IMR-90 (cell line): ENCODE data around the gene CNKSR3. TPM values are rescaled to one million over a fixed set of nuclear protein-coding genes. Genes with fewer than 3 reads are reported as not detected.

Experiments
- ATAC-seq: fragments of 200-7000 bp; cut with Tn5 transposase; 2 replicates; pipeline ENCODE4 v1.9.1; 2020; ENCODE audit warnings: low read depth, mild to moderate bottlenecking, moderate library complexity
- BruUV-seq: library from RNA; stranded (reverse); fragments of 400-500 nt; replicated peaks from 2 replicates; lab custom pipeline; 2021; lab: Mats Ljungman, UMichigan
- CTCF ChIA-PET: fragments of 300-600 bp; formaldehyde crosslinking; extraction: SDS; loops from one replicate; lab custom pipeline; 2021; ENCODE audit warnings: antibody characterized with exemption; lab: Yijun Ruan, JAX
- POLR2A ChIA-PET: fragments of 300-600 bp; sonication (Branson Sonifier 250); formaldehyde crosslinking; loops from one replicate; lab custom pipeline; 2022; ENCODE audit warnings: antibody characterized with exemption; ENCODE audit not compliant: unreplicated experiment; lab: Charles Lee
- DNase-seq: peaks from one replicate; pipeline ENCODE4 v3.0.0; 2013
- H2AFZ ChIP-seq: replicated peaks from 2 replicates; pipeline ENCODE3; 2013; ENCODE audit warnings: low read length, mild to moderate bottlenecking; ENCODE audit not compliant: poor library complexity
- H2AK5ac ChIP-seq: 2 replicates; pipeline ENCODE4 v1.6.1; 2013; ENCODE audit warnings: low read depth, low read length, inconsistent platforms
- H2AK9ac ChIP-seq: replicated peaks from 2 replicates; pipeline ENCODE3; 2013; ENCODE audit warnings: mild to moderate bottlenecking, low read depth, low read length, moderate library complexity; ENCODE audit not compliant: poor library complexity
- H2BK120ac ChIP-seq: 2 replicates; pipeline ENCODE4 v1.6.1; 2013; ENCODE audit warnings: low read depth, low read length, inconsistent platforms
- H2BK15ac ChIP-seq: 3 replicates; pipeline ENCODE4 v1.6.1; 2013; ENCODE audit warnings: low read depth, low read length, inconsistent platforms
- H2BK20ac ChIP-seq: 2 replicates; pipeline ENCODE4 v1.6.1; 2013; ENCODE audit warnings: low read depth, mild to moderate bottlenecking, inconsistent platforms, low read length, moderate library complexity
- H2BK5ac ChIP-seq: 2 replicates; pipeline ENCODE4 v1.6.1; 2013; ENCODE audit warnings: mild to moderate bottlenecking, low read depth, low read length, inconsistent platforms; ENCODE audit not compliant: poor library complexity, severe bottlenecking
- H3K14ac ChIP-seq: replicated peaks from 2 replicates; pipeline ENCODE4 v1.6.1; 2013; ENCODE audit warnings: low read depth, low read length, inconsistent platforms
- H3K18ac ChIP-seq: 2 replicates; pipeline ENCODE4 v1.6.1; 2013; ENCODE audit warnings: low read depth, low read length, control low read depth
- H3K23ac ChIP-seq: 2 replicates; pipeline ENCODE4 v1.6.1; 2013; ENCODE audit warnings: low read depth, low read length, inconsistent platforms
- H3K27ac ChIP-seq: 2 replicates; pipeline ENCODE4 v1.5.1; 2013; ENCODE audit warnings: mild to moderate bottlenecking, control low read depth, low read length; ENCODE audit not compliant: insufficient read depth
- H3K27me3 ChIP-seq: 2 replicates; pipeline ENCODE4 v1.6.1; 2013; ENCODE audit warnings: low read length; ENCODE audit not compliant: control insufficient read depth, insufficient read depth
- H3K36me3 ChIP-seq: 2 replicates; pipeline ENCODE4 v1.6.1; 2013; ENCODE audit warnings: low read length, mixed read lengths; ENCODE audit not compliant: control insufficient read depth, insufficient read depth
- H3K4ac ChIP-seq: 2 replicates; pipeline ENCODE4 v1.6.1; 2013; ENCODE audit warnings: low read depth, low read length, inconsistent platforms
- H3K4me1 ChIP-seq: 2 replicates; pipeline ENCODE4 v1.6.1; 2013; ENCODE audit warnings: low read length, mixed read lengths; ENCODE audit not compliant: control insufficient read depth, insufficient read depth
- H3K4me2 ChIP-seq: 2 replicates; pipeline ENCODE4 v1.6.1; 2013; ENCODE audit warnings: low read depth, mild to moderate bottlenecking, control low read depth, low read length, moderate library complexity
- H3K4me3 ChIP-seq: 2 replicates; pipeline ENCODE4 v1.5.1; 2013; ENCODE audit warnings: low read depth, mild to moderate bottlenecking, control low read depth, low read length, moderate library complexity; ENCODE audit not compliant: insufficient read depth
- H3K56ac ChIP-seq: 2 replicates; pipeline ENCODE4 v1.6.1; 2013; ENCODE audit warnings: low read length, inconsistent platforms; ENCODE audit not compliant: insufficient read depth; ENCODE audit errors: extremely low read depth
- H3K79me1 ChIP-seq, 2 experiments: 2 replicates each; pipeline ENCODE4 v1.6.1; 2013; ENCODE audit warnings: low read length in 2 of 2, inconsistent platforms in 1 of 2, low read depth in 1 of 2
- H3K9ac ChIP-seq: 2 replicates; pipeline ENCODE4 v1.6.1; 2013; ENCODE audit warnings: low read depth, low read length, control low read depth
- H3K9me1 ChIP-seq: 2 replicates; pipeline ENCODE4 v1.6.1; 2013; ENCODE audit warnings: low read length, inconsistent platforms; ENCODE audit not compliant: insufficient read depth
- H3K9me3 ChIP-seq: 2 replicates; pipeline ENCODE4 v1.6.1; 2013; ENCODE audit warnings: low read length; ENCODE audit not compliant: control insufficient read depth, insufficient read depth
- H4K20me1 ChIP-seq: 2 replicates; pipeline ENCODE4 v1.6.1; 2013; ENCODE audit warnings: low read length, inconsistent platforms; ENCODE audit not compliant: insufficient read depth
- H4K5ac ChIP-seq: 2 replicates; pipeline ENCODE4 v1.6.1; 2013; ENCODE audit warnings: mild to moderate bottlenecking, low read depth, low read length, control low read depth
- H4K8ac ChIP-seq, 2 experiments: 2 replicates each; pipeline ENCODE4 v1.6.1; 2013; ENCODE audit warnings: low read depth in 2 of 2, low read length in 2 of 2, control low read depth in 1 of 2, inconsistent platforms in 1 of 2
- H4K91ac ChIP-seq: 2 replicates; pipeline ENCODE4 v1.6.1; 2013; ENCODE audit warnings: low read depth, low read length, inconsistent platforms; ENCODE audit not compliant: insufficient read depth
- CEBPB ChIP-seq: IDR thresholded peaks from 2 replicates; pipeline ENCODE4 v1.6.1; 2012; ENCODE audit warnings: low read depth, low read length, improper control_type of control experiment
- CHD1 ChIP-seq: IDR thresholded peaks from 2 replicates; pipeline ENCODE4 v1.6.1; 2012; ENCODE audit warnings: low read depth, low read length, improper control_type of control experiment
- CTCF ChIP-seq: conservative IDR thresholded peaks from 2 replicates; pipeline ENCODE4 v1.5.1; 2012; ENCODE audit warnings: mild to moderate bottlenecking, low read depth, low read length, improper control_type of control experiment
- ELK1 ChIP-seq: fragments of 150-350 bp; IDR thresholded peaks from 2 replicates; pipeline ENCODE4 v1.6.1; 2016; ENCODE audit warnings: low read depth, mild to moderate bottlenecking, low read length, moderate library complexity, borderline replicate concordance
- MAFK ChIP-seq: IDR thresholded peaks from 2 replicates; pipeline ENCODE4 v1.6.1; 2012; ENCODE audit warnings: low read depth, low read length, improper control_type of control experiment
- MAZ ChIP-seq: IDR thresholded peaks from 2 replicates; pipeline ENCODE4 v1.6.1; 2012; ENCODE audit warnings: low read depth, mild to moderate bottlenecking, low read length, improper control_type of control experiment, moderate library complexity, borderline replicate concordance
- MXI1 ChIP-seq: IDR thresholded peaks from 2 replicates; pipeline ENCODE4 v1.6.1; 2012; ENCODE audit warnings: low read depth, mild to moderate bottlenecking, low read length, moderate library complexity, borderline replicate concordance
- NFE2L2 ChIP-seq: fragments of 150-350 bp; IDR thresholded peaks from 2 replicates; pipeline ENCODE4 v1.6.1; 2016; ENCODE audit warnings: low read depth, mild to moderate bottlenecking, low read length
- POLR2A ChIP-seq: IDR thresholded peaks from 2 replicates; pipeline ENCODE4 v1.6.1; 2012; ENCODE audit warnings: mild to moderate bottlenecking, low read depth, low read length
- RAD21 ChIP-seq: IDR thresholded peaks from 2 replicates; pipeline ENCODE4 v1.6.1; 2012; ENCODE audit warnings: low read length, improper control_type of control experiment
- RCOR1 ChIP-seq: IDR thresholded peaks from 2 replicates; pipeline ENCODE4 v1.6.1; 2012; ENCODE audit warnings: mild to moderate bottlenecking, low read length, improper control_type of control experiment; ENCODE audit not compliant: insufficient replicate concordance
- RFX5 ChIP-seq: IDR thresholded peaks from 2 replicates; pipeline ENCODE4 v1.8.0; 2012; ENCODE audit warnings: low read depth, mild to moderate bottlenecking, low read length, moderate library complexity
- SMC3 ChIP-seq: fragments of 150-350 bp; IDR thresholded peaks from 2 replicates; pipeline ENCODE4 v1.6.1; 2016; ENCODE audit warnings: low read depth, mild to moderate bottlenecking, antibody characterized with exemption, low read length, moderate library complexity
- WGBS, 2 experiments: methylation state at CpG; one replicate each; pipeline versions ENCODE4 v1.1.5 to v1.1.7; 2013; ENCODE audit warnings: missing lambda C conversion rate in 2 of 2; ENCODE audit not compliant: insufficient read length in 1 of 2; ENCODE audit errors: extremely low coverage in 2 of 2; 5-methylcytosine and 5-hydroxymethylcytosine counted together
- dilution Hi-C: fragments of 300-500 bp; cut with HindIII; formaldehyde crosslinking; loops from one replicate; pipeline ENCODE4 v1.14.3; 2018; ENCODE audit warnings: low sequenced_read_pairs; ENCODE audit not compliant: unreplicated experiment
- in situ Hi-C: fragments of 300-500 bp; cut with MboI; formaldehyde crosslinking; loops from 3 replicates; pipeline ENCODE4 v1.14.3; 2019; ENCODE audit warnings: low sequenced_read_pairs, inconsistent platforms, mixed read lengths
- intact Hi-C: fragments of 100-400 bp; cut with micrococcal nuclease; formaldehyde crosslinking; loops from 2 replicates; pipeline ENCODE4 v1.10.0; 2022
- polyA plus RNA-seq, 3 experiments: library from polyadenylated mRNA; depleted of rRNA; stranded (reverse); fragments of >200 nt; gene quantifications; 2 replicates each; pipeline ENCODE4 v1.2.3, GENCODE V29; 2012; ENCODE audit warnings: low replicate concordance in 1 of 3
- total RNA-seq: library from RNA; depleted of rRNA; stranded (reverse); fragments of >200 nt; gene quantifications from 2 replicates; pipeline ENCODE4 v1.2.3, GENCODE V29; 2012
- TF ChIP-seq, protein P1 (sequence below): fragments of 150-350 bp; IDR thresholded peaks from 2 replicates; pipeline ENCODE4 v1.6.1; 2017; ENCODE audit warnings: mild to moderate bottlenecking, antibody characterized with exemption, low read length, low read depth

CNKSR3 gene
- total and polyA plus RNA-seq, 2 of the 4 experiments (the other 2 are of a cell fraction), result 6.7 to 15.8 TPM

GRCh38 chr6:154500769-154501577 is 9.5 kb downstream of the CNKSR3 start:
- no peak overlapping the region for H2BK20ac ChIP-seq
- WGBS, 2 experiments, result 90% methylated on average over 6 of the region's 9 CpGs; no CpG with 5 or more reads in 1 of the 2 experiments
- H3K56ac ChIP-seq, result no peak overlapping the region
- peaks cover 7% of the 10 kb centered on the region; the same call in 1 of the 2 replicates for H3K9me1 ChIP-seq
- no peaks in the 10 kb centered on the region for H3K27me3 ChIP-seq
- H3K4ac ChIP-seq, result no peak overlapping the region
- H3K9ac ChIP-seq, result no peak overlapping the region
- no peak overlapping the region for H2AFZ ChIP-seq
- no peak overlapping the region for H3K4me3 ChIP-seq
- H4K91ac ChIP-seq, result no peak overlapping the region
- BruUV-seq, result no TSS peak
- H3K36me3 ChIP-seq, result 0 out of 2 replicates have a peak, but pooled peaks cover 1% of the 10 kb centered on the region
- dilution Hi-C loops, result no loop called here
- no peak overlapping the region for H4K8ac ChIP-seq
- no peak overlapping the region for H3K4me2 ChIP-seq
- CTCF ChIA-PET, result interaction anchor here (0.6 to 1.7 kb wide), 6 partner anchors 10 to 209 kb away, joined by 3 to 6 read pairs (median 4); partner anchors contain the start of gene CNKSR3
- no peak overlapping the region for H3K14ac ChIP-seq
- POLR2A ChIA-PET, result no interaction called here
- H2BK5ac ChIP-seq, result no peak overlapping the region
- H3K18ac ChIP-seq, result no peak overlapping the region
- DNase-seq, result no peak
- no peak overlapping the region; the same call in 1 of the 2 replicates for H2AK5ac ChIP-seq
- H4K20me1 ChIP-seq, result peaks cover 29% of the 10 kb centered on the region
- peaks cover 38 to 81% of the 10 kb centered on the region in 2 experiments for H3K79me1 ChIP-seq
- H2BK120ac ChIP-seq, result no peak overlapping the region
- no peak overlapping the region for H2BK15ac ChIP-seq
- intact Hi-C loops, result loop anchor here (10.0 kb wide), 1 partner anchor 304 kb away; no protein-coding TSS in a partner anchor
- no peak overlapping the region for H3K23ac ChIP-seq
- in situ Hi-C loops, result no loop called here
- H4K5ac ChIP-seq, result no peak overlapping the region
- peak; percentile 40; the same call in 1 of the 2 replicates for ATAC-seq
- no peak overlapping the region for H3K27ac ChIP-seq
- H3K4me1 ChIP-seq, result peaks cover 2% of the 10 kb centered on the region; the same call in 1 of the 2 replicates
- H3K9me3 ChIP-seq, result no peaks in the 10 kb centered on the region
- no peak overlapping the region for H2AK9ac ChIP-seq
- TF ChIP-seq POLR2A (no peak), ELK1 (no peak), CTCF (peak; percentile 42), MAZ (no peak), NFE2L2 (no peak), MAFK (no peak), RFX5 (no peak), CEBPB (no peak), MXI1 (no peak), RAD21 (peak; percentile 25; the same call in 1 of the 2 replicates), RCOR1 (no peak), CHD1 (no peak), SMC3 (no peak)
- TF ChIP-seq, protein P1, sequence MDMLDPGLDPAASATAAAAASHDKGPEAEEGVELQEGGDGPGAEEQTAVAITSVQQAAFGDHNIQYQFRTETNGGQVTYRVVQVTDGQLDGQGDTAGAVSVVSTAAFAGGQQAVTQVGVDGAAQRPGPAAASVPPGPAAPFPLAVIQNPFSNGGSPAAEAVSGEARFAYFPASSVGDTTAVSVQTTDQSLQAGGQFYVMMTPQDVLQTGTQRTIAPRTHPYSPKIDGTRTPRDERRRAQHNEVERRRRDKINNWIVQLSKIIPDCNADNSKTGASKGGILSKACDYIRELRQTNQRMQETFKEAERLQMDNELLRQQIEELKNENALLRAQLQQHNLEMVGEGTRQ, result no peak
